OCI-LY7 (cell line): Measurements from ENCODE around the gene PLD5. TPM values are rescaled to one million over a fixed set of nuclear protein-coding genes. Genes with fewer than 3 reads are reported as not detected.

Experiments
- BruUV-seq: library from RNA; stranded (reverse); fragments of 400-500 nt; replicated peaks from 2 replicates; lab custom pipeline; 2021; lab: Mats Ljungman, UMichigan
- CTCF ChIA-PET: fragments of 300-600 bp; sonication (Branson Sonifier 250); formaldehyde crosslinking; loops from one replicate; lab custom pipeline; 2022; ENCODE audit warnings: antibody characterized with exemption; ENCODE audit not compliant: unreplicated experiment; lab: Charles Lee
- POLR2A ChIA-PET: fragments of 300-600 bp; sonication (Branson Sonifier 250); formaldehyde crosslinking; loops from one replicate; lab custom pipeline; 2022; ENCODE audit warnings: antibody characterized with exemption; lab: Charles Lee
- DNase-seq: peaks from one replicate; pipeline ENCODE4 v3.0.0-alpha.2; 2015; ENCODE audit warnings: low spot score
- H2AFZ ChIP-seq: fragments of 200-600 bp; sonication (generic), shearing (Covaris generic); 2 replicates; pipeline ENCODE4 v1.6.1; 2014; ENCODE audit warnings: mild to moderate bottlenecking, antibody characterized with exemption, low read length, moderate library complexity
- H3K27ac ChIP-seq: fragments of 200-600 bp; sonication (generic); 2 replicates; pipeline ENCODE4 v1.5.1; 2014; ENCODE audit warnings: mixed run types, low read depth, mild to moderate bottlenecking, moderate library complexity, low read length, inconsistent platforms; ENCODE audit not compliant: poor library complexity, severe bottlenecking
- H3K36me3 ChIP-seq: fragments of 200-600 bp; sonication (generic); 2 replicates; pipeline ENCODE4 v1.6.1; 2014; ENCODE audit warnings: mild to moderate bottlenecking, antibody characterized with exemption, low read length, moderate library complexity, mixed read lengths; ENCODE audit not compliant: insufficient read depth
- H3K4me1 ChIP-seq: fragments of 200-600 bp; sonication (generic); 2 replicates; pipeline ENCODE4 v1.5.1; 2014; ENCODE audit warnings: mild to moderate bottlenecking, low read length; ENCODE audit not compliant: insufficient read depth, poor library complexity, severe bottlenecking
- H3K4me2 ChIP-seq: fragments of 200-600 bp; sonication (generic); 2 replicates; pipeline ENCODE4 v1.6.1; 2014; ENCODE audit warnings: mild to moderate bottlenecking, low read length
- H3K4me3 ChIP-seq: fragments of 200-600 bp; sonication (generic); 2 replicates; pipeline ENCODE4 v1.5.1; 2014; ENCODE audit warnings: mild to moderate bottlenecking, low read depth, low read length; ENCODE audit not compliant: poor library complexity, severe bottlenecking
- H3K79me2 ChIP-seq: fragments of 200-600 bp; sonication (generic); 2 replicates; pipeline ENCODE4 v1.6.1; 2016; ENCODE audit warnings: low read depth, mild to moderate bottlenecking, low read length, moderate library complexity, mixed read lengths; ENCODE audit not compliant: insufficient read depth
- H3K9me2 ChIP-seq: fragments of 200-600 bp; sonication (generic); 2 replicates; pipeline ENCODE4 v1.6.1; 2016; ENCODE audit warnings: mild to moderate bottlenecking, low read length, mixed read lengths; ENCODE audit not compliant: insufficient read depth
- H3K9me3 ChIP-seq: fragments of 200-600 bp; sonication (generic); 2 replicates; pipeline ENCODE4 v1.6.1; 2014; ENCODE audit warnings: mild to moderate bottlenecking, mixed run types, low read length, mixed read lengths
- H4K20me1 ChIP-seq: fragments of 200-600 bp; sonication (generic); 2 replicates; pipeline ENCODE4 v1.6.1; 2014; ENCODE audit warnings: mild to moderate bottlenecking, antibody characterized with exemption, low read length, moderate library complexity, mixed read lengths; ENCODE audit not compliant: insufficient read depth
- EZH2phosphoT487 ChIP-seq: fragments of 200-600 bp; sonication (generic); IDR thresholded peaks from 2 replicates; pipeline ENCODE4 v1.6.1; 2018; ENCODE audit warnings: low read depth, borderline replicate concordance, mild to moderate bottlenecking, mixed run types, antibody characterized with exemption, low read length, moderate library complexity, mixed read lengths
- intact Hi-C: fragments of 100-400 bp; cut with micrococcal nuclease; formaldehyde crosslinking; loops from one replicate; pipeline ENCODE4 v1.10.0; 2022; ENCODE audit not compliant: unreplicated experiment
- total RNA-seq, 2 experiments: library from RNA; depleted of rRNA in 1 of 2; stranded (reverse); fragments of >200 nt in 1 of 2; shearing (Covaris generic) in 1 of 2; gene quantifications; 2 replicates each; pipeline ENCODE4 v1.2.3, GENCODE V29; 2014 to 2022
- TF ChIP-seq, protein P1 (sequence below): fragments of 200-600 bp; sonication (generic); conservative IDR thresholded peaks from 2 replicates; pipeline ENCODE4 v1.5.1; 2014; ENCODE audit warnings: mild to moderate bottlenecking, antibody characterized with exemption, low read length, moderate library complexity, mixed read lengths

PLD5 gene
- total RNA-seq, 2 experiments from 2014 or later, result not detected

GRCh38 chr1:242178436-242178835 is 346.1 kb downstream of the PLD5 start:
- H3K9me2 ChIP-seq, result no peaks in the 10 kb centered on the region
- no TSS peak for BruUV-seq
- H4K20me1 ChIP-seq, result no peaks in the 10 kb centered on the region
- DNase-seq, result no peak
- no peak overlapping the region for H2AFZ ChIP-seq
- H3K4me2 ChIP-seq, result no peak overlapping the region
- TF ChIP-seq EZH2phosphoT487, result no peak
- TF ChIP-seq, protein P1, sequence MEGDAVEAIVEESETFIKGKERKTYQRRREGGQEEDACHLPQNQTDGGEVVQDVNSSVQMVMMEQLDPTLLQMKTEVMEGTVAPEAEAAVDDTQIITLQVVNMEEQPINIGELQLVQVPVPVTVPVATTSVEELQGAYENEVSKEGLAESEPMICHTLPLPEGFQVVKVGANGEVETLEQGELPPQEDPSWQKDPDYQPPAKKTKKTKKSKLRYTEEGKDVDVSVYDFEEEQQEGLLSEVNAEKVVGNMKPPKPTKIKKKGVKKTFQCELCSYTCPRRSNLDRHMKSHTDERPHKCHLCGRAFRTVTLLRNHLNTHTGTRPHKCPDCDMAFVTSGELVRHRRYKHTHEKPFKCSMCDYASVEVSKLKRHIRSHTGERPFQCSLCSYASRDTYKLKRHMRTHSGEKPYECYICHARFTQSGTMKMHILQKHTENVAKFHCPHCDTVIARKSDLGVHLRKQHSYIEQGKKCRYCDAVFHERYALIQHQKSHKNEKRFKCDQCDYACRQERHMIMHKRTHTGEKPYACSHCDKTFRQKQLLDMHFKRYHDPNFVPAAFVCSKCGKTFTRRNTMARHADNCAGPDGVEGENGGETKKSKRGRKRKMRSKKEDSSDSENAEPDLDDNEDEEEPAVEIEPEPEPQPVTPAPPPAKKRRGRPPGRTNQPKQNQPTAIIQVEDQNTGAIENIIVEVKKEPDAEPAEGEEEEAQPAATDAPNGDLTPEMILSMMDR, result no peak
- no peaks in the 10 kb centered on the region for H3K9me3 ChIP-seq
- no peaks in the 10 kb centered on the region for H3K36me3 ChIP-seq
- ChIA-PET POLR2A (interaction anchor here (1.1 kb wide), 1 partner anchor 11 kb away, joined by 3 read pairs; no protein-coding TSS in a partner anchor), CTCF (no interaction called here)
- no peak overlapping the region for H3K4me3 ChIP-seq
- H3K4me1 ChIP-seq, result no peaks in the 10 kb centered on the region
- H3K79me2 ChIP-seq, result no peaks in the 10 kb centered on the region
- no peak overlapping the region for H3K27ac ChIP-seq
- intact Hi-C loops, result no loop called here

- intact Hi-C loops, result no loop called here
- TF ChIP-seq, protein P1, result no peak
- no peak for TF ChIP-seq EZH2phosphoT487
- Histone ChIP-seq H3K79me2 (no peaks in the 10 kb centered on the region), H3K36me3 (no peaks in the 10 kb centered on the region), H3K27ac (no peak overlapping the region), H3K4me3 (no peak overlapping the region), H2AFZ (no peak overlapping the region), H3K9me3 (no peaks in the 10 kb centered on the region), H3K9me2 (no peaks in the 10 kb centered on the region), H3K4me2 (no peak overlapping the region), H3K4me1 (no peaks in the 10 kb centered on the region), H4K20me1 (no peaks in the 10 kb centered on the region)
- ChIA-PET POLR2A (no interaction called here), CTCF (no interaction called here)
- no TSS peak for BruUV-seq
- no peak for DNase-seq
These were observed 362.4 kb downstream of the PLD5 start for GRCh38 chr1:242162140-242162539.

DNA sequence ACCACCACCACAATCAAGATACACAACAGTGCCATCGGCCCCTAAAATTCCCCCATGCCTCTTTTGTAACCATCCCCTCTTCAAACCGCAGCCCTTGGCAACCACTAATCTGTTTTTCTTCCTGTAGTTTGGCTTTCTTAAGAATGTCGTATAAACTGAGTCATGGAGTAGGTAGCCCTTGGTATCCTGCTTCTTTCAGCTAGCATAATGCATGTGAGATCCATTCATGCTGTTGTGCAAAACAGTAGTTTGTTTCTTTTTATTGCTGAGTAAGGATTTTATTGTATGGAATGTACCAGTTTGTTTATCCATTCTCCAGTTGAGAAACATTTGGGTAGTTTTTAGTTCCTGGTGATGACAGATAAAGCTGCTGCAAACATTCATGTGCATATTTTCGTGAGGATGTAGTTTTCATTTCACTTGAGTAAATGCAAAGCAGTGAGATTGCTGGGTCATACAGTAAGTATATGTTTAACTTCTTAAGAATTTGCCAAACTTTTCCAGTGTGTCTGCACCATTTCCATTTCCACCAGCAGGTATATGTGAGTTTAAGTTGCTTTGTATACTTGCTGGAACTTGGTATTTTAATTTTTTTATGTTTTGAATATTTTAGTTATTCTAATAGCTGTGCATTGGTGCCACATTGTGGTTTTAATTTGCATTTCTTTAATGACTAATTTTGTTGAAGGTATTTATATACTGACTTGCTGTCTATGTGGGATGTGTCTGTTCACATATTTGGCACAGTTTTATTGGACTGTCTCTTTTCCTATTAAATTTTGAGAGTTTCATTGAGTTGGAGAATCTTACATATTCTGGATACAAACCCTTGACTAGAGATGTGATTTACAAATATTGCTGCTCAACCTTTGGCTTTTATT is 377.2 kb downstream of the PLD5 start:
- Histone ChIP-seq H3K4me3 (no peak overlapping the region), H3K79me2 (no peaks in the 10 kb centered on the region), H3K9me3 (no peaks in the 10 kb centered on the region), H3K36me3 (no peaks in the 10 kb centered on the region), H3K9me2 (no peaks in the 10 kb centered on the region), H3K4me1 (no peaks in the 10 kb centered on the region), H4K20me1 (no peaks in the 10 kb centered on the region), H3K27ac (no peak overlapping the region), H2AFZ (no peak overlapping the region), H3K4me2 (no peak overlapping the region)
- ChIA-PET CTCF (no interaction called here), POLR2A (interaction anchor here (0.6 kb wide), 1 partner anchor 43 kb away, joined by 3 read pairs; no protein-coding TSS in a partner anchor)
- intact Hi-C loops, result no loop called here
- no TSS peak for BruUV-seq
- no peak for TF ChIP-seq EZH2phosphoT487
- TF ChIP-seq, protein P1, result no peak
- no peak for DNase-seq
